ENCODE results near the gene DTD1. TPM values are rescaled to one million over a fixed set of nuclear protein-coding genes. Genes with fewer than 3 reads are reported as not detected.
A peak's percentile ranks its signal among the peaks of the same experiment; 100 is the strongest.
"Not testable (repeated sequence)": the region's sequence is repeated elsewhere in the genome, so short reads cannot be mapped to it uniquely, and the experiment has no call there.

The DTD1 gene
- total RNA-seq, 1 donor from 2014 or later = 57.5 TPM

DNA sequence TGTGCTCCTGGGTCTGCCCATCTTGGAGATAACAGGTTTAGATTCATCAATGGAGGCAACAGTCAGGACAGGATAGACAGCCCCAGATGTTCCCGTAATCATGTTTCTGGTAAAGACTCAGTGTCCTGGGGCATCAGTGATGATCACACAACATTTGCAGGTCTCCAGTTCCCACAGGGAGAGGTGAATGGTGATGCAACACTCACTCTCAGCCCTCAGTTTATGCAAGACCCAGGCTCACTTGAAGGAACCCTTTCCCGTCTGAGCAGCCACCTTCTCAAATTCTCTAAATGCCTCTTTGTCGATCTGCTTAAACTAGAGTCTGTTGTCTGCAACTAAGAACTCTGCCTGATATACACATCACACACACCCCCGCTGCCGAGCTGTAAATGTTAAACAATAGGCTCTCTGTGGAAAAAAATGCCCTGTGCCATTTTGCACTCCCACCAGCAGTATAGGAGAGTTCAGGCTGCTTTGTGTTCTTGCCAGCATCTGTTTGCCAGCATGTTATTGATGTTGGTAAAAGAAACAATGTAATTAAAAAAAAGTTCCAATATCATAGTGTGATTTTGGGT lies 195.6 kb downstream of the DTD1 start:
- no peak for DNase-seq (ENCODE audit: extremely low read depth, low read depth, low spot score)

DNA sequence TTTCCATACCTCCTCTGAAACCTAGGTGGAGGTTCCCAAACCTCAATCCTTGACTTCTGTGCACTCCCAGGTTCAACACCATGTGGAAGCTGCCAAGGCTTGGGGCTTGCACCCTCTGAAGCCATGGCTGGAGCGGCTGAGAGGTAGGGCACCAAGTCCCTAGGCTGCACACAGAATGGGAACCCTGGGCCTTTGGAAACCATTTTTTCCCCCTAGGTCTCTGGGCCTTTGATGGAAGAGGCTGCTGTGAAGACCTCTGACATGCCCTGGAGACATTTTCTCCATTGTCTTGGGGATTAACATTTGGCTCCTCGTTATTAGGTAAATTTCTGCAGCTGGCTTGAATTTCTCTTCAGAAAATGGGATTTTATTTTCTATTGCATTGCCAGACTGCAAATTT lies 199.2 kb downstream of the DTD1 start:
- not testable (repeated sequence) for DNase-seq (ENCODE audit: extremely low read depth, low read depth, low spot score)

DNA sequence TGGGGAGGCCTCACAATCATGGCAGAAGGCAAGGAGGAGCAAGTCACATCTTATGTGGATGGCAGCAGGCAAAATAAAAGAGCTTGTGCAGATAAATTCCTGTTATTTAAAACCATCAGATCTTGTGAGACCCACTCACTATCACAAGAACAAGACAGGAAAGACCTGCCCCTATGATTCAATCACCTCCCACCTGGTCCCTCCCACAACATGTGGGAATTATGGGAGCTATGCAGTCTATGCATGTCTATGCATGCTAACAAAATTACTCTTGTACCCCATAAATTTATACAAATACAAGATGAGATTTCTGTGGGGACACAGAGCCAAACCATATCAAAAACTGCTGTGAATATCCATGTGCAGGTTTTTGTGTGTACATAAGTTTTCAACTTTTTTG lies 200.2 kb downstream of the DTD1 start:
- DNase-seq (ENCODE audit: extremely low read depth, low read depth, low spot score) = no peak

GRCh38 chr20:18790787-18791186 lies 202.9 kb downstream of the DTD1 start:
- no peak for DNase-seq (ENCODE audit: extremely low read depth, low read depth, low spot score)

DNA sequence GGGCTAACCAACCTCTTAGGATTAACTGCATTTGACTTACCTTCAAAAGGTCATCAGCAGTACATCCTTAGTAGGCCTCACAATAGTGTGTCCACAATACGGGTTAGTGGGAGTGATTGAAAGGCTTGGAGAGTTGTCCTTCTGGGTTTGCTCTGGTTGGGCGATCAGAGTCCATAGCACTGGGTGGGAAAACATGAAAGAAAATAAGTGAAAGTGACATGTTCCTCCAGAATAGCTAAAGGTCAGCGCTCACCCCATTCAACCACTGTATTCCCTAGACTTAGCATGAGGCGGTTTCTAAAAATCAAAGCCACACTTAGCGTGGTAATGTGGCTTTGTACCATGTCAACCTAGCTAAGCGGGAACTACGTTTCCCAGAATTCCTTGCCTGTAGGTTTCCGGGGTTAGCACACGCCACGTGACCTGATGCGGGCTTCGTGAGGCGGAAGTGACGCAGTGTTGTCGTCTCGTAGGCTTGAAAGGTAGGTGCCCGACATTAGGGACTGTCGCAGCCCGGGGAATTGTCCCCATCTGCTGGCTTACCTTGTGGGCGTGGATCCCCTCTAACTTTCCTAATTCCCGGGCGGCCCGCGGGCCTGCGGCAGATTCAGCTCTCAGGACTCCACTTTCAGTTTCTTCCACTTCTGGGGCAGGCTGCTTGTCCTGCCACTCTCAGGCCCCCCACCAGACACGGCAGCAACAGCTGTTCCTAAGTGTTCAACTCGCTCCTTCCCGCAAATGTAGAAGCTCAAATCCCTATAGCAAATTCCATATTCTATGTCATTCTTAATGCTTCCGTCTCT lies 206.0 kb downstream of the DTD1 start:
- DNase-seq (ENCODE audit: extremely low read depth, low read depth, low spot score) = peak; percentile 77

GRCh38 chr20:18794428-18794787 lies 206.6 kb downstream of the DTD1 start:
- no peak for DNase-seq (ENCODE audit: extremely low read depth, low read depth, low spot score)

GRCh38 chr20:18795366-18795765 lies 207.5 kb downstream of the DTD1 start:
- DNase-seq (ENCODE audit: extremely low read depth, low read depth, low spot score) = no peak

GRCh38 chr20:18796282-18796833 lies 208.5 kb downstream of the DTD1 start:
- DNase-seq (ENCODE audit: extremely low read depth, low read depth, low spot score) = no peak

DNA sequence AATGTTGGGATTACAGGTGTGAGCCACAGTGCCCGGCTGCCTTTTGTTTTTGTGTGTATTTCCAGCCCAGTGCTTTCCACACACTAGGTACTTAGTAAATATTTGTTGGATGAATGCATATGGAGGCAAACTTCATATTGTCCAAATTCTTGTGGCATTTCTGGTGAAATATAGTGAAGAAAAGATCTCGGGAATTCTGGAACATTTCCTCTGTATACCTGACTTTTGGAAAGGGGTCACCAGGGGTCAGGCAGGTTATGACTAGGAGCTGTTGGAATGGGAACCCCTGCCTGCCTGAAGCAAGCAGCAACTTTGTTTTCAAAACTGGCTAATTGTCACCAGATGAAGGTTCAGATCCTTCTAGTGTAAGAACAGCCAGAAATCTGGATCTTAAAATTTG lies 213.7 kb downstream of the DTD1 start:
- DNase-seq (ENCODE audit: extremely low read depth, low read depth, low spot score) = no peak

- DNase-seq (ENCODE audit: extremely low read depth, low read depth, low spot score) = no peak
These were observed 214.3 kb downstream of the DTD1 start for GRCh38 chr20:18802012-18802634.

GRCh38 chr20:18805881-18806280 lies 218.0 kb downstream of the DTD1 start:
- DNase-seq (ENCODE audit: extremely low read depth, low read depth, low spot score) = no peak

GRCh38 chr20:18808712-18809111 lies 220.9 kb downstream of the DTD1 start:
- DNase-seq (ENCODE audit: extremely low read depth, low read depth, low spot score) = no peak

- DNase-seq (ENCODE audit: extremely low read depth, low read depth, low spot score) = no peak
These were observed 223.3 kb downstream of the DTD1 start for GRCh38 chr20:18811186-18811585.

DNA sequence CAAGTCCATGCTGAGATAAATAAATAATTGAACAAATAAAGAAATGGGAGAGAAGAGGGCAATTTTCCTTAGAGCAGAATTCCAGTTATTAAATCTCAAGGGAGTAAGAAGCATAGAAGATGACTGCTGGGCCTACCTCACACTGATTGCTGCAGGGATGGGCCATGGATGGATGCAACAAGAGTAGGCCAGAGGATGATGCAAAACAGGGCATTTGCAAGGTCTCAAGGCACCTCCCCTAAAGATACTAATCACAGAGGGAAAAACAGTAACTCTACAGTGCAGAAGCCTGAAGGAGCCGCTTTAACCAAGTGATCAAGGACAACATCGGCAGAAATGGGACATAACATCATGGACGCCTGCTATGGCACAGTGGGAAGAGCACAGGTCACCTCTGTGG lies 224.1 kb downstream of the DTD1 start:
- DNase-seq (ENCODE audit: extremely low read depth, low read depth, low spot score) = no peak

DNA sequence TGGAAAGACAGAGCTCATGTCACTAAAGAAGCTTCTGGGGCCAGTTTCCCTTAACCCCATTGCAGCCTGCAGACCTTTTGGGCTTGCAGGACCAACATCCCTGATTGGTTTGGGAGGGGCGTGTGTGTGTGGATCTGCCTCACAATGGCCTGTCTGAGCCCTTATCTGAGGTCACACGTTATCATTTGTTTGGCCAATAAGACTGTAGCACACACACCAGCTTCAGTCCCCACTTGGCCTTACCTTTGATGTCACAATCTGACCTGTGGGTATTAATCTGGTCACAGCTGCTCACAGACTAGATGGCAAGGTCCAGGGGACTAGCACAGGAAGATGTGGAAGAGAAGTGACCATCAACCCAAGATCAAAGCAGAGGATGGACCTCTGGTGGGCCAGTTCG lies 225.6 kb downstream of the DTD1 start, which contains the start of gene SCP2D1:
SCP2D1 (plus strand) TSS at position 301 of the 400 bp plus-strand sequence; CDS start at position 334, 33 bp downstream.
- DNase-seq (ENCODE audit: extremely low read depth, low read depth, low spot score) = no peak

GRCh38 chr20:18815194-18815942 lies 227.5 kb downstream of the DTD1 start:
- no peak for DNase-seq (ENCODE audit: extremely low read depth, low read depth, low spot score)

Other genes with a start within 250 kb of the DTD1 start
- gene DZANK1, start 121.0 kb upstream of the DTD1 start, total RNA-seq = 0.97 and 2.3 TPM in 2 replicates
- gene POLR3F, start 120.7 kb upstream of the DTD1 start, total RNA-seq = 5.4 and 8.6 TPM in 2 replicates
- gene RBBP9, start 90.8 kb upstream of the DTD1 start, total RNA-seq = 12.0 and 20.0 TPM in 2 replicates
- gene SEC23B, start 80.1 kb upstream of the DTD1 start, total RNA-seq = 31.3 and 41.4 TPM in 2 replicates
- 57.5 and 79.8 TPM in 2 replicates for gene SMIM26, start 20.6 kb upstream of the DTD1 start, total RNA-seq
- not detected in 2 replicates for gene SCP2D1, start 225.7 kb downstream of the DTD1 start, total RNA-seq

Measured in glomerular endothelial cell (primary cell).